Measurements from ENCODE around the gene OAF. TPM values are rescaled to one million over a fixed set of nuclear protein-coding genes. Genes with fewer than 3 reads are reported as not detected.

OAF gene
- total RNA-seq, 1 donor from 2014 or later: 56.7 TPM

DNA sequence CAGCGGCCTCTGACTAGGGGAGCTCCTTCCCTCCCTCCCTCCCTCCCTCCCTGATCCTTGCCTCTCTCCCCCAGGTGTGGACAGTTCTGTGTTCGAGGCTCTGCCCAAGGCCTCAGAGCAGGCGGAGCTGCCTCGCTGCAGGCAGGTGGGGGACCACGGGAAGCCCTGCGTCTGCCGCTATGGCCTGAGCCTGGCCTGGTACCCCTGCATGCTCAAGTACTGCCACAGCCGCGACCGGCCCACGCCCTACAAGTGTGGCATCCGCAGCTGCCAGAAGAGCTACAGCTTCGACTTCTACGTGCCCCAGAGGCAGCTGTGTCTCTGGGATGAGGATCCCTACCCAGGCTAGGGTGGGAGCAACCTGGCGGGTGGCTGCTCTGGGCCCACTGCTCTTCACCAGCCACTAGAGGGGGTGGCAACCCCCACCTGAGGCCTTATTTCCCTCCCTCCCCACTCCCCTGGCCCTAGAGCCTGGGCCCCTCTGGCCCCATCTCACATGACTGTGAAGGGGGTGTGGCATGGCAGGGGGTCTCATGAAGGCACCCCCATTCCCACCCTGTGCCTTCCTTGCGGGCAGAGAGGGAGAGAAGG is 18.1 kb downstream of the OAF start:
- H3K27ac ChIP-seq: peak overlapping the region; percentile 50
- no peaks in the 10 kb centered on the region for H3K27me3 ChIP-seq
- intact Hi-C loops (cut with DNase I): no loop called here
- TF ChIP-seq, protein P1, sequence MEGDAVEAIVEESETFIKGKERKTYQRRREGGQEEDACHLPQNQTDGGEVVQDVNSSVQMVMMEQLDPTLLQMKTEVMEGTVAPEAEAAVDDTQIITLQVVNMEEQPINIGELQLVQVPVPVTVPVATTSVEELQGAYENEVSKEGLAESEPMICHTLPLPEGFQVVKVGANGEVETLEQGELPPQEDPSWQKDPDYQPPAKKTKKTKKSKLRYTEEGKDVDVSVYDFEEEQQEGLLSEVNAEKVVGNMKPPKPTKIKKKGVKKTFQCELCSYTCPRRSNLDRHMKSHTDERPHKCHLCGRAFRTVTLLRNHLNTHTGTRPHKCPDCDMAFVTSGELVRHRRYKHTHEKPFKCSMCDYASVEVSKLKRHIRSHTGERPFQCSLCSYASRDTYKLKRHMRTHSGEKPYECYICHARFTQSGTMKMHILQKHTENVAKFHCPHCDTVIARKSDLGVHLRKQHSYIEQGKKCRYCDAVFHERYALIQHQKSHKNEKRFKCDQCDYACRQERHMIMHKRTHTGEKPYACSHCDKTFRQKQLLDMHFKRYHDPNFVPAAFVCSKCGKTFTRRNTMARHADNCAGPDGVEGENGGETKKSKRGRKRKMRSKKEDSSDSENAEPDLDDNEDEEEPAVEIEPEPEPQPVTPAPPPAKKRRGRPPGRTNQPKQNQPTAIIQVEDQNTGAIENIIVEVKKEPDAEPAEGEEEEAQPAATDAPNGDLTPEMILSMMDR (IDR thresholded peaks at IDR 0.05): no peak
- TF ChIP-seq POLR2A (IDR thresholded peaks at IDR 0.05): no peak
- TF ChIP-seq POLR2AphosphoS5 (IDR thresholded peaks at IDR 0.05; ENCODE audit: insufficient read depth in 1 of 2, low read depth in 1 of 2): no peak
- H3K36me3 ChIP-seq: no peaks in the 10 kb centered on the region
- H3K9me3 ChIP-seq: no peaks in the 10 kb centered on the region
- no peak overlapping the region for H3K4me3 ChIP-seq
- peaks cover 39% of the 10 kb centered on the region for H3K4me1 ChIP-seq
- peak in 1 of 2 donors; percentile 80 for DNase-seq (ENCODE audit: extremely low spot score in 2 of 2)

DNA sequence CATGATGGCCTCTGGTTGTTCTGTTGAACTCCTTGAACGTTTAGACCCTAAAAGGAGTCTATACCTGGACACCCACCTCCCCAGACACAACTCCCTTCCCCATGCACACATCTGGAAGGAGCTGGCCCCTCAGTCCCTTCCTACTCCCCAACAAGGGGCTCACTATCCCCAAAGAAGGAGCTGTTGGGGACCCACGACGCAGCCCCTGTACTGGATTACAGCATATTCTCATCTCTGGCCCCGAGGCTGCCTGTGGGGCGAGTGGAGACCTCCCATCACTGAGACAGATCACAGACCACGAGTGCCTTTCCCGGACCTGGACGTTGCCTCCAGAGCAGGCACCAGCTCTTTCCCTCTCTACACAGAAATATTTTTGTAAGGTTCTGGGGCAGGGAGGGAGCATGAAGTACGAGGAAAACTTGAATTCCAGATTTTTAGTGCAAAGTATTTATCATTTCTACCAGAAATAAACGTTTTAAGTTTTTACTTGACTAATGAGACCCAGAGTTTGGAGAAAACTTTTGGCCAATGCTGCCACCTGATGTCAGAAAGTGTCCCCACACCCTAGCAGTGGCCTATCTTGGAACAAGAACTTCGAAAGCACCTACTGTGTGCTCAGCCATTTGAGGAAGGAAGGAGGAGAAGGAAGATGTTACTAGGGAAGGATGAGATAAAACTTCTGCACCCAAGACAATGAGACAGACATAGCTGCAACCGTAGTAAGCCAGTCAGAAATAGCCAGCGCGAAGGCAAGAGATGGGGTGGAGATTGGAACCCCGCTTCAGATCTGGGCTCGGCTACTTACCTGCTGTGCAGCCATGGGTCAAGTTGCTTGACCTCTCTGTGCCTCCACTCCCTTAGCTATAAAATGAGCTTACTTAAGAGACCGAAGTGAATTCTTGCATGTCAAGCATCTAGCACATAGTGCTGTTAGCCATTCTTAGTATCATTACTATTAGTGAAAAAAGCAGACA is 18.9 kb downstream of the OAF start:
- Histone ChIP-seq H3K4me1 (peaks cover 31% of the 10 kb centered on the region), H3K27me3 (no peaks in the 10 kb centered on the region), H3K36me3 (no peaks in the 10 kb centered on the region), H3K27ac (peak overlapping the region; percentile 50), H3K9me3 (no peaks in the 10 kb centered on the region), H3K4me3 (no peak overlapping the region)
- no peak for DNase-seq (ENCODE audit: extremely low spot score in 2 of 2)
- TF ChIP-seq POLR2A (IDR thresholded peaks at IDR 0.05): no peak
- TF ChIP-seq, protein P1 (IDR thresholded peaks at IDR 0.05): peak; percentile 39 to 73 (median 73)
- intact Hi-C loops (cut with DNase I): loop anchor here (1.0 kb wide), 1 partner anchor 58 kb away; no protein-coding TSS in a partner anchor

- TF ChIP-seq POLR2AphosphoS5 (IDR thresholded peaks at IDR 0.05; ENCODE audit: insufficient read depth in 1 of 2, low read depth in 1 of 2) (no peak), POLR2A (IDR thresholded peaks at IDR 0.05) (no peak)
- TF ChIP-seq, protein P1 (IDR thresholded peaks at IDR 0.05): no peak
- intact Hi-C loops (cut with DNase I): loop anchor here (1.0 kb wide), 1 partner anchor 59 kb away; no protein-coding TSS in a partner anchor
- H3K27me3 ChIP-seq: no peaks in the 10 kb centered on the region
- peak in 1 of 2 donors; percentile 75 for DNase-seq (ENCODE audit: extremely low spot score in 2 of 2)
- no peak overlapping the region for H3K4me3 ChIP-seq
- peaks cover 27% of the 10 kb centered on the region for H3K4me1 ChIP-seq
- H3K36me3 ChIP-seq: no peaks in the 10 kb centered on the region
- no peaks in the 10 kb centered on the region for H3K9me3 ChIP-seq
- H3K27ac ChIP-seq: no peak overlapping the region
Measured at GRCh38 chr11:120230433-120231071, 19.7 kb downstream of the OAF start.

GRCh38 chr11:120231963-120232362 is 21.1 kb downstream of the OAF start:
- Histone ChIP-seq H3K36me3 (no peaks in the 10 kb centered on the region), H3K4me3 (no peak overlapping the region), H3K9me3 (no peaks in the 10 kb centered on the region), H3K27ac (peak overlapping the region; percentile 22), H3K27me3 (no peaks in the 10 kb centered on the region), H3K4me1 (peaks cover 21% of the 10 kb centered on the region)
- DNase-seq (ENCODE audit: extremely low spot score in 2 of 2): peak in 1 of 2 donors; percentile 86
- TF ChIP-seq POLR2A (IDR thresholded peaks at IDR 0.05): no peak
- no peak for TF ChIP-seq POLR2AphosphoS5 (IDR thresholded peaks at IDR 0.05; ENCODE audit: insufficient read depth in 1 of 2, low read depth in 1 of 2)
- TF ChIP-seq, protein P1 (IDR thresholded peaks at IDR 0.05): no peak
- intact Hi-C loops (cut with DNase I): no loop called here
